ENCODE data around the gene ANKRD2.
"Not testable (repeated sequence)": the region's sequence is repeated elsewhere in the genome, so short reads cannot be mapped to it uniquely, and the experiment has no call there.

Gene ANKRD2

DNA sequence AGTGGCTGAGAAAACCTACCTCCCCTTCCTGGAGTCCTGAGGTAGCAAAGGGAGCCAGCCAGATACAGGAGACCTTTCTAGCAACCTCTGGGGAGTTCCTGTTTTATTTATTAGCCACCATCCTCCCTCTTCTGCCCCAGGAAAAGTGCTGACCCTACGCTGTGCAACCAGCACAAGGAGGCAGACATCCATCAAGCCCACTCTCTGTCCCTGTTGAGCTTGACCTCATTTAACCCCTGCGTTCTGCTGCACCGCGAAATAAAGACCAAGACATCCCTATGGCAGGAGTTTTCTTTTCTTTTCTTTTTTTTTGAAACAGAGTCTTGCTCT is 25.3 kb upstream of the ANKRD2 start:
- no peak for DNase-seq

DNA sequence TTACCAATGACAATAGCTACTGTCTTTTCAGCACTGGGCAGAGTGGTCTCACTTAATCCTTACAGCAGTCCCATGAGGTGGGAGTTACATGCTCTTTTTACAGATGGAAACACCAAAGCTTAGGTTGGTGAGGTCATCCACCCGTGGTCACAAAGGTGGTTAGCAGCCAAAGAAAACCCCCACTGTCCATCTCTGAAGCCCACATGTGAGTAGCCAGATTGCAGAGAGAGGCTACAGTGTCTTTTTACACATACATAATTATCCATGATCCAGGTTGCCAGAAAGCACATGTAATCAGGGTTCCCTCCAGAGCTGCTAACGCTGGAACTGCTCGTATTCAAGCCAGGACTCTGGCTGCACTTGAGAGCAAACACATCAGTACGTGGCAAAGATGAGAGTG is 24.6 kb upstream of the ANKRD2 start:
- no peak for DNase-seq

DNA sequence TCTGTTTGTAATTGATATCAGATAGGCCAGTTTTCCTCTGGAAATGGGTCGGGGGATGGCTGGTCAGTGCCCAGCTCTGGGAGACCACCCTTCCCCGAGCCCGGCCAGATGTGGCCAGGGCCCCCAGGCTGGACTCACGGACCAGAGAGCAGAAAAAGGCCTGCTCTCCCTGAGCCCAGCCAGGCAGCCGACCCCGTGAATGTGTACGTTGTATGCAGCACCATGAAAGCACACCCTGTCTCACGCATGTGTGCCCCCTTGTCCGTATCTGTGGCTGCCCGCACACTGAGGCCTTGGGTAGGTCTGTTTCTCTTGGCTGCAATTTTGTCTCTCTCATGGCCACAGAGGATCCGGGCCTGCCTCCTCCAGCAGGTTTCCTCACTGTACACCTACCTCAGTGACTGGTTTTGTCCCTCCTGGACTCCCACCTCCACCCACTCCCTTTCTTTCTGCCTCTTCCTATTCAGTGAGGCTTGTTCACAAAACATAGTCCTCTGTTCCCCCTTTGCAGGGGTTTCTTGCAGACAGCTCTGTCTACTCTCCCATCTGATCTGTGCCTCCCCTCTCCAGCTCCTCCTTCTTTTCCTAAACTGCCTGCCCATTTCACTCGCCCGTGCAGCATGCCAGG is 23.6 kb upstream of the ANKRD2 start:
- DNase-seq: no peak

DNA sequence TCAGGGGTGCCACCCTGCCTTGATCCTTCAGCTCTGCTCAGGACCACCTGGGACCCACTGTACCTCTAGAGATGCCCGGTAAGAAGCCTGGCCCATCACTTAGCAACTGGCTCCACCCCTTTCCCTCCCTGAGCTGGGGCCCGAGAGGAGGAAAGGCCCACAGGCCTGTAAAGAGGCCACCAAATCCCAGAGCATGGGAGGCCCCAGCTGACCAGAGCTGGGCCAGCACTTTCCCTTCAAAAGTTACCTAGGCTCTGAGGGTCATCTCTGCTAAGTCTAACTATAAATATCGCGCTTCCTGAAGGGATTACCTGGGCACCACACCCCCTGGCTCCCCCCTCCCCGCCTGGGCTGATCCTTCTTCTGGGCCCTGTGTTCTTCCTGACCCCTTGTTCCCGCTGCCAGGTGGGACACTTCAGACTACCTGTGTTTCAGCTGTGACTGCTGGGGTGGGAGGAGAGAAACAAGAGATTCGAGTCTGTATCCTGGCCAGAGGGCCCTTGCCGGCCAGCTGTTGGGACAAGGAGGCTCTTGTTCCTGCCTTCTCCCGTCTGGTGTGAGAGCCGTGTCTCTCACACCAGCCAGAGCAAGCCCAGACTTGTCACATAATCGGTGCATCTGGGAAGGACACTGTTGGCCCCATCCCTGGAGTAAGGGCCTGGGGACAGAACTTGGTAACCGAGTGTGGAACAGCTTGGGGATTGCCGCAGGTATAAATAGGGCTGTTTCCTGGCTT is 22.8 kb upstream of the ANKRD2 start:
- DNase-seq: no peak

DNA sequence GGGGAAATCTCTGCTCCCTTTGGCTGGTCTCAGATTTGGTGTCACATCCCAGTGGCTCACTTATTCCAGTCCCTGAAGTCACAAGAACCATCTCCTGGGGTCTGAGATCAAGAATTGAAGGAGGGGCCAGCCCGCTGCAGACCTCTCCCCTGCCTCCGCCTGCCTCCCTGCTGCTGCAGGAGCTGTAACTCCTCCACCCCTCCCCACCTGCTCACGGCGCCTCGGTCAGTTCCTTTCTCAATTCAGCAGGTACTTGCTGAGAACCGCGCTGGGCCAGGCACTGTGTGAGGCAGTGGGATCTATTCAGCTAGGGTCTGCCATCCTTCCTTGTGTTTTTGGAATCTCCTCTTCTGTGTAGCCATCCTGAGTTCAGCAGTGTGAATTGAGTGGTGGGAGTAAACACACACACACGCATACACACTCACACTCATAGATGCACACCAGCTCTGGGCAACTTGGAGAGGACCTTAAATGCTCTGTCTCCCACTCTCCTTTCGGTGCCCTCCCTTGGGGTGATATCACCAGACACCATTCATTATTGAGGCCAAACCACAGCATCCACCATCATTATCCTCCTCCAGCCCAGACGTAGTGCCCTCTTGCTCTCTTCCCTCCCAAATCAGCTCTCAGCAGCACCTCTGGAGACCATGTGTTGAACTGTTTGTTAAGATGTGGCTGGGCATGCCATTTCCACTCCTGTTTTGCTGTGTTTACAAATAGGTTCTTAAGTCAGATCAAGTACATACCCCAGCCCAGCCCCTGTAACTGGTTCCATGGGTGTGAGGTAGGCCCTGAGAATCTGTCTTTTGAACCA is 22.0 kb upstream of the ANKRD2 start:
- no peak for DNase-seq

DNA sequence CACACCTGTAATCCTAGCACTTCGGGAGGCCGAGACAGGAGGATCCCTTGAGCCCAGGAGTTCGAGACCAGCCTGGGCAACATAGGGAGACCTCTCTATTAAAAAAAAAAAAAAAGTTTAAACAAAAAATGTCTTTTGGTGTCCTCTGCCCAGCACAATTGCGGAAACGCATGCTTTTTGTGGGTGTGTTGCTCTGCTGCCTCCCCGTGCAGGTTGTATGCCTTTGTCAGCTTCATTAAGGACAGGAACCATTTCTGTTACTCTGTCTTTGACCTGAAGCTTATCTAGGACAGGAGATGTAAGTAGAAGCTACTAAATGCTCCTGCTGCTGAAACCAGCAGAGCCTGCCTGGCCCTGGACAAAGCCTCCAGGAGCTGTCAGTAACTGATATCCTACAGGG is 21.3 kb upstream of the ANKRD2 start:
- no peak for DNase-seq

DNA sequence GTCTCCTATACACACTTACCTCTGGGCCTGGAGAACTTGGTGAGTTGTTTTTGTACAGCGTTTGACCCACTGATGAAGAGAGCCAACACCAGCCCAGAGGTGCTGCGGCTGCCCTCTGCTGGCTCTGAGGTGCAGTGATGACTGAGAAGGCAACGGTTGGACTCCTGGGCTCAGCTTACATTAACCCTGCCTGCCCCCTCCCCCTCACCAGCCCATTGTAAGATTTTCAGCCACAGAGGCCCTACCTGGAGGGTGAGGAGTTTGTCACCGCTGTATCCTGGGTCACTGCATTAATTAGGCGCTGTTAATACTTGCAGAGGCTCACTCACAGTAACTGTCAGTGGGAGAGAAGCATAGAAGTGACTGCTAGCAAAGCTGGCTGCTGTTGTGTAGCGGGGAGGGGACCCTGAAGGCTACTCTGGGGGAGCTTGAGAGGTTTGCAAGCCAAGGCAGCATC is 19.0 kb upstream of the ANKRD2 start:
- DNase-seq: peak; percentile 16 to 42 (median 27)

DNA sequence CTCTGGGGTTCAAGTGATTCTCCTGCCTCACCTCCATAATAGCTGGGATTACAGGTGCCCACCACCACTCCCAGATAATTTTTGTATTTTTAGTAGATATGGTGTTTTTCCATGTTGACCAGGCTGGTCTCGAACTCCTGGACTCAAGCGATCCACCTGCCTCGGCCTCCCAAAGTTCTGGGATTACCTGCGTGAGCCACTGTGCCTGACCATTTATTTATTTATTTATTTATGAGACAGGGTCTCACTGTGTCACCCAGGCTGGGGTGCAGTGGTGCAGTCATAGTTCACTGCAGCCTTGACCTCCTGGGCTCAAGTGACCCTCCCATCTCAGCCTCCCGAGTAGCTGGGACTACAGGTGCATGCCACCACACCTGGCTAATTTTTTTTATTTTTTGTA is 18.2 kb upstream of the ANKRD2 start:
- not testable (repeated sequence) for DNase-seq

DNA sequence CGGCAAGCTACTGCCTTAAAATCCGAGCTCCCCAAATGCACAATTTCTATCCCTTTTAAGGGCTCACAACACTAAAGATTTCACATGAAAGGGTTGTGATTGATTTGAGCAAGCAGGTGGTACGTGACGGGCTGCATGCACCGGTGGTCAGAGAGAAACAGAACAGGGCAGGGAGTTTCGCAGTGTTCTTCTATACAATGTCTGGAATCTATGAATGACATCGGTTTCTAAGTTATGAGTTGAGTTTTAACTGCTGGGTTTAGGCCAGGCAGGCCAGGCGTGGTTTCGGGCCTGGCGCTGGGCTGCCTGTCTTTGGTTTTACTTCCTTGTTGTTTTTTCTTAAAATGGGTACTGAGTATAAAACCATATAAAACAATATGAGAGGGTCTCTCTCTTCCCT is 17.0 kb upstream of the ANKRD2 start:
- not testable (repeated sequence) for DNase-seq

DNA sequence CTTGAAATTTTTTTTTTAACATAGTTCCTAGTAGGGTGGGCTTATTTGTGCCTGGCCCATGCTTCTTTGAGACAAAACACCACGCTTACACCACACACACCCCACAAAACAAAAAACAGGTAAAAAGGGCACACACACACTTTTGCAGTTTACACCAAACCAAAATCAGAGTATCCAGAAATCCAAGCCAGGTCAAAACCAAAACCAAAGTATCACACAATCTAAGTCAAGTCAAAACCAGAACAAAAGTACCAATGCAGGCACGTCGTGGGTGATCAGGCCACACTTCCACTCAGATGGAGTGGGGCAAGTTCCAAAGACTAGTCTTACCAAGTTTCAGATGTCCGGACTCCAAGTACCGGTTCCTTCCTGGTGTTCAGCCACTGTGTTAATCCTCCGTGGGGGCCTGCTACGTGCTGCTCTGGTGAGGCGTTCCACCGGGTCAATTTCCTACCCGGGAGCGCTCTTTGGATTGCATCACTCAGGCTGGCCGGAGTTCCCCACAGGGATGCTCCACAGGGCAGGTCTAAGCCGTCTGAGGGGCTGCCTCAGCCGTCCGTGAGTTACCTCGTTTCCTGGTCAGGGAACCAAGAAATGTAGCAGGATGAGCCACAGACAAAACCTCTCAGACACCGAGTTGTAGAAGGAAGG is 11.7 kb upstream of the ANKRD2 start:
- not testable (repeated sequence) for DNase-seq

DNA sequence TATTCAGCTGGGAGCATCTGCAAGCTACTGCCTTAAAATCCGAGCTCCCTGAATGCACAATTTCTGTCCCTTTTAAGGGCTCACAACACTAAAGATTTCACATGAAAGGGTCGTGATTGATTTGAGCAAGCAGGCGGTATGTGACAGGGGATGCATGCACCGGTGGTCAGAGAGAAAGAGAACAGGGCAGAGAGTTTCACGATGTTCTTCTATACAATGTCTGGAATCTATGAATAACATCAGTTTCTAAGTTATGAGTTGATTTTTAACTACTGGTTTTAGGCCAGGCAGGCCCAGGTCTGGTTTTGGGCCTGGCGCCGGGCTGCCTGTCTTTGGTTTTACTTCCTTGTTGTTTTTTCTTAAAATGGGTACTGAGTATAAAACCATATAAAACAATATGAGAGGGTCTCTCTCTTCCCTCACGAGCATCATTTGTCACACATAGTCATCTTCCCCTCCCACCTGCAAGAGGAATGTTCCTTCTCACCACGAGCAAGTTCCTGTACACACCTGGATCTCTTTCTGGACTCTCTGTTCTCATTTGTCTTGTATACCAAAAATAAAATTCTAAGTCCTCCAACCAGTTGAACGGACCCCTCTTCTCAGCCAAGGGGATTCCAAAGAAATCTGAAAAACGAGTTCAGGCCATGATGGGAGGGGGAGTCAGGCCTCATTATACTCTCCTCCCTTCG is 11.0 kb upstream of the ANKRD2 start:
- not testable (repeated sequence) for DNase-seq

DNA sequence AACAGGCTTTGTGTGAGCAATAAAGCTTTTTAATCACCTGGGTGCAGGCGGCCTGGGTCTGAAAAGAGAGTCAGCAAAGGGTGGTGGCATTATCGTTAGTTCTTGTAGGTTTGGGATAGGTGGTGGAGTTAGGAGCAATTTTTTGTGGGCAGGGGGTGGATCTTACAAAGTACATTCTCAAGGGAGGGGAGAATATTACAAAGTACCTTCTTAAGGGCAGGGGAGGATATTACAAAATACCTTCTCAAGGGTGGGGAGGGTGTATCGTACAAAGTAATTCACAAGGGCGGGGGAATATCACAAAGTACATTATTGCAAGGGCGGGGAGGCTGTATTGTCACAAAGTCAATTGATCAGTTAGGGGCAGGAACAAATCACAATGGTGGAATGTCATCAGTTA is 10.2 kb upstream of the ANKRD2 start:
- DNase-seq: not testable (repeated sequence)

DNA sequence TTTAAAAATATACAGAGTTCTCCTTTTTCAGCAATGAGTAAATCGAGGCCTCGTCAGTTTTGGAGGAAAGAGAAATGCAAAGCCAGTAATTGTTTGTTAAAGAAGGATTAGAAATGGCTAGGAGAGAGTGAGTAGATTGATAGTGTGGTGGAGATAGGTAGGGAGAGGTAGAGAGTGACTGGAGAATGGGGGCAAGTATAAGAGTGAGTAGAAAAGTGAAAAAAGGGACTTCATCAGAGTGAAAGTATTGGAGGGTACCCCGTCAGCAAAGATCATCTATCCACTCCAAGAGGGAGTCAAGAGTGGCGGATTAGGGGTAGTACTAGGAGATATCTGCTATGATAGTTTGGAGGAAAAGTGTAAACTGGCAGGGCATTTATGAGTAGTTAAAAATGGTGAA is 9.2 kb upstream of the ANKRD2 start:
- DNase-seq: no peak

DNA sequence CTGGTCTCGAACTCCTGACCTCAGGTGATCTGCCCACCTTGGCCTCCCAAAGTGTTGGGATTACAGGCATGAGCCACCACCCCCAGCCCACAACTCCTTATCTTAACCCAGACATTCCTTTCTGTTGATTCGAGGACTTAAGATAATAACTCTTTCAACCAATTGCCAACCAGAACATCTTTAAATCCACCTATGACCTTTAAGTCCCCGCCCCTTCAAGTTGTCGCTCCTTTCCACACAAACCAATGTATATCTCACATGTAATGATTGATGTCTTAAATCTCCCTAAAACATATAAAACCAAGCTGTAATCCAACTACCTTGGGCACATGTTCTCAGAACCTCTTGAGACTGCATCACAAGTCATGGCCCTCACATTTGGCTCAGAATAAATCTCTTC is 7.8 kb upstream of the ANKRD2 start:
- DNase-seq: no peak

DNA sequence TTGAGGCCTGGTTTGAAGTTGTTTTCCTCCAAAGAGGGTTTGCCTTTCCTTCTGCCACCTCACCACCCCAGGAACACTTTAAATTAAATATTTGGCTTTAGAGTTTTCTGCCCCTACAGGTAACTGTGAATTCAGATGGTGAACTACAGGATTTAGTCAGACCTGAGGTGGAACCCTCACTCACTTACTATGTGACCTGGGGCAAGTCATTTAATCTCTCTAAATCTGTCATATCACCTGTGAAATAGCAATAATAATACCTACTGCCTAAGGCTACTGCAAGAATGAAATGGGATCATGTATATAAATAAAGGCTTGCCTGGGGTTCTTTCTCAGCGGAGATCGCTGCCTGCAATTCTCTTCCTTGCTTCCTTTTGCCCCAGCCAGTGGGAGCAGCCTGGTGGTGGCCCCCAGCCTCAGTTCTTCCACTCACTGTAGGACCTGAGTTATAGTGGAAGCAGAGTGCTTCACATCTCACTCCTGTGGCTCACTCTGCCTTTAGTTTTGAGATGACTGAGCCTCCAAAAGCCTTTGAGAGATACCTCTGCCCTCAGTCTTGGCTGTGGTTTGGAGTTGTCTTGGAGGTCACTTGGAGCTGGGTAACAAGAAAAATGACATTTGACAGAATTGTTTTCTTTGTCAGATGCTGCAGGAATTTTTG is 6.1 kb upstream of the ANKRD2 start:
- no peak for DNase-seq

DNA sequence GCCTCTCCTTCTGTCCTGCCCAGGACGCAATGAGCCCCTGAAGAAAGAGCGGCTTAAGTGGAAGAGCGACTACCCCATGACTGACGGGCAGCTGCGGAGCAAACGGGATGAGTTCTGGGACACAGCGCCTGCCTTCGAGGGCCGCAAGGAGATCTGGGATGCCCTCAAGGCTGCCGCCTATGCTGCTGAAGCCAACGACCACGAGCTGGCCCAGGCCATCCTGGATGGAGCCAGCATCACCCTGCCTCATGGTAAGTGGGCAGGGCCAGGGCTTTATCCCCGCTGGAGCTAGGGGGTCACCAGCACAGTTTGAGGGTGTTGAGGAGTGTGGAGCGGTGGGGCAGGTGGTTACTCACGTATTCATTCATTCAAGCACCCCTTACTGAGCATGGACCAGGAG is 4.7 kb upstream of the ANKRD2 start:
- DNase-seq: no peak

DNA sequence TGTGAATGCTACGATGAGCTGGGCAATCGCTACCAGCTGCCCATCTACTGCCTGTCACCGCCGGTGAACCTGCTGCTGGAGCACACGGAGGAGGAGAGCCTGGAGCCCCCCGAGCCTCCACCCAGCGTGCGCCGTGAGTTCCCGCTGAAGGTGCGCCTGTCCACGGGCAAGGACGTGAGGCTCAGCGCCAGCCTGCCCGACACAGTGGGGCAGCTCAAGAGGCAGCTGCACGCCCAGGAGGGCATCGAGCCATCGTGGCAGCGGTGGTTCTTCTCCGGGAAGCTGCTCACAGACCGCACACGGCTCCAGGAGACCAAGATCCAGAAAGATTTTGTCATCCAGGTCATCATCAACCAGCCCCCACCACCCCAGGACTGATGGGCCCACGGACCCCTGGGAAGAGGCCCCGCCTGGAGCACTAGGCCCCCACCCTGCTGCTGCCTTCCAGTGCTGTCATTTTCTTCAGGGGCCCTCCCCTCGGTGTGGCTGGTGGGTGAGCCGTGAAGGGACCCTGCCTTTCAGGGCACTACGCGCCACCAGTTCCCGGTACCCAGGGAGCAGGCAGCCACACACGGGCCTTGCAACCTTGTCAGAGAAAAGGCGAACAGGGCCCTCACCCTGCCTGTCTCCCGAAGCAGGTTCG is 2.3 kb upstream of the ANKRD2 start:
- no peak for DNase-seq

DNA sequence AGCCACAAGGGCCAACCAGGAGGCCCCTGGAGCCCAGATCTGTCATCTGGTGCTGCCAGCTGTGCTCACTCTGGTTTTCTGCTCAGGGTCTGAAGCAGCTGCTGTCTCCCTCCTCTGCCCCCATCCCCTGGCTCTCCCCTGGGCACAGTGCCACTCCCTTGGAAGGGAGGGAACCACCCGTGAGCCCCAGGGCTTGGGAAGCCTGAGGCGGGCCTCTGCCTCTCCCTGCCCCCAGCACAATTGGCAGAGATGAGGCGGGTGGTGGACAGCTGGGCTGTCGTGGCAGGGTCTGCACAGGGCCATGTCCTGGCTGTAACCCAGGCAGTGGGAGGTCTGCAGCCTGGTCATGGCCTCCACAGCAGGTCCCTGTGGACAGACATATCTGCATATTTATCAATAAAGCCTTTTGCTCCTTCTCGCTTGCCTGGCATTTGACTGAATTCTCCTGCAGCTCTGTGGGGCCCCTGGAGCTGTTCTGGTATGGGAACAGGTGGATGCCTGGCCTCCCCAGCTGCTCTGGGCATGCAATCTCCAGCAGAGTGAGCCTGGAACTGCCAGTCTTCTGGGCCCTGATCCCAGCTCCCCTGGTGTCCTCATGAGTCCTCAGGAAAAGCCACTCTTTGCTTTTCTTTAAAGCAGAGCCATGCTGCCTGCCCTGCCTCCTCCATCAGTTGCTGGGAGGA is 1.6 kb upstream of the ANKRD2 start:
- DNase-seq: no peak

DNA sequence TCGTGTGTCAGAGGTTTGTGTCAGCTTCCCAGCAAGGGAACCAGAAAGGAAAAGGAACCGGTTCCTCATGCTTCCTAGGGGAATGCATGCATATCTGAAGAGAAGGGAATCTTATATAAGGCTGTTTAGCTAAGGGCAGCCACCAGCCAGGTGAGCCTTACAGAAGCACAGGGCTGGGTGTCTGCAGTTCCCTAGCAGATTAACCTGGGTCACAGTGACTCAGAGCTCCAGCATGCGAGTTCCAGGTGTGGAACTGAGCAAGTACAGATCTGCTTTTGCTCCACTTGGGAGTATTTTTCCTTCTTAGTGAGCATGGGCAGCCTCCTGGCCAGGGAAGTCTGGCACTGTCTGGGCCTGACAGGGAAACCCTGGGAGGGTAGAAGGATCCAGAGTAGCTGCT is 957 bp upstream of the ANKRD2 start:
- DNase-seq: no peak

DNA sequence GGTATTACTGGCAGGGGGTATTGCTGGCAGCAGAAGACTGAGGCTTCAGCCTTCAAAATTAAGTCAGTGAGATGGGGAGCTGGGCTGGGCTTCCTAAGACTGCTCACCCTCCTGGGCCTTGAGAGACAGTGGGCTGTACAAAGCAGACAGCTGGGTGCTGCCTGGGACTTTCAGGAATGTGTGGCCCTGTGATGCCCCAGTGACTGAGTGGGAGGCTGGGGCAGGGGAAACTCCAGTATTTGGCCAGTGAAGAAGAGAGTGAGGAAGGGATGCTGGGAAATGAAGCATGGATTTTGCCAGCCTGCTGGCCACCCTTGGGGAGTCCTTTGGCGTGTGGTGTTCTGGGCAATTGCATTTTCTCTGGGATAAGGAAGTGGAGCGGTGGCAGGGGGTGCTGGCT is 442 bp downstream of the ANKRD2 start:
- DNase-seq: no peak

DNA sequence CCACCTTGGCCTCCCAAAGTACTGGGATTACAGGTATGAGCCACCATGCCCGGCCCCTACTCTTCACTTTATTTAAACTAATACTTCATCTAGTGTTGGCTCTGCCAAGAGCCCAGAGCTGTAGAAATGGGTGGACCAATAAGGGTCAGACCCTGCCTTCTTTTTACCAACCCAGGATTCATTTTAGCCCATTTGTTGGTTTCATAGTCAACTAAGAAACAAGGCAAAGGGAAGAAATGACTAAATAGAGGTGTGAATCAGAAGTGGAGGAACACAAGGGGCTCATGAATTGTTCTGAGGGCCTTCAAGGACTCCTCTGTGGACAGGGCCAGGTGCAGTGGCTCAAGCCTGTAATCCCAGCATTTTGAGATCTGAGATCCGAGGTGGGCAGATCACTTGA is 1.1 kb downstream of the ANKRD2 start:
- no peak for DNase-seq

Data from activated naive CD4-positive, alpha-beta T cell (primary cell).